B cell (primary cell): Measurements from ENCODE around the gene DNAH3. TPM values are rescaled to one million over a fixed set of nuclear protein-coding genes. Genes with fewer than 3 reads are reported as not detected.

Experiments used
- ATAC-seq: fragments of 200-7000 bp; cut with Tn5 transposase; one replicate; pipeline ENCODE4 v1.10.0; 2021; ENCODE audit warnings: low read depth, mild to moderate bottlenecking, moderate number of reproducible peaks, moderate library complexity
- CTCF ChIA-PET: fragments of 350-600 bp; sonication (Branson Sonifier 250); formaldehyde crosslinking; loops from one replicate; lab custom pipeline; 2021; ENCODE audit warnings: antibody characterized with exemption, inconsistent platforms; lab: Charles Lee
- POLR2A ChIA-PET: fragments of 350-600 bp; sonication (Branson Sonifier 250); formaldehyde crosslinking; loops from one replicate; lab custom pipeline; 2021; ENCODE audit warnings: antibody characterized with exemption; lab: Charles Lee
- DNase-seq: peaks from one replicate; pipeline ENCODE4 v3.0.0; 2013
- H2AFZ ChIP-seq: 2 replicates; pipeline ENCODE4 v1.6.1; 2012; ENCODE audit warnings: mild to moderate bottlenecking, low read depth, low read length; ENCODE audit not compliant: insufficient read depth, poor library complexity, severe bottlenecking
- H3K27ac ChIP-seq, 2 donors: 1 replicate in 1 of 2; 2 replicates in 1 of 2; pipeline ENCODE4 v1.5.1; 2012 to 2013; ENCODE audit warnings: low read length in 2 of 2, mild to moderate bottlenecking in 2 of 2, moderate library complexity in 1 of 2
- H3K27me3 ChIP-seq, 4 experiments: fragments of 200-600 bp in 1 of 4; sonication (generic) in 1 of 4; replicated peaks in 1 of 4; 1 replicate in 2 of 4; 2 replicates in 2 of 4; pipeline versions ENCODE4 v1.6.1 to v1.7.0; 2013 to 2016; ENCODE audit warnings: low read length in 3 of 4, mild to moderate bottlenecking in 2 of 4, mixed read lengths in 1 of 4, moderate library complexity in 1 of 4; ENCODE audit not compliant: insufficient read depth in 4 of 4, control insufficient read depth in 3 of 4; ENCODE audit errors: control extremely low read depth in 1 of 4
- H3K36me3 ChIP-seq, 2 experiments: replicated peaks in 1 of 2; 1 replicate in 1 of 2; 2 replicates in 1 of 2; pipeline versions ENCODE4 v1.6.1 to v1.7.1; 2013; ENCODE audit warnings: low read length in 1 of 2; ENCODE audit not compliant: insufficient read depth in 2 of 2, control insufficient read depth in 1 of 2; ENCODE audit errors: control extremely low read depth in 1 of 2, extremely low read depth in 1 of 2
- H3K4me1 ChIP-seq, 2 donors: fragments of 200-600 bp in 1 of 2; sonication (generic) in 1 of 2; 1 replicate in 1 of 2; 2 replicates in 1 of 2; pipeline versions ENCODE4 v1.5.1 to v1.6.1; 2013 to 2017; ENCODE audit warnings: low read length in 2 of 2; ENCODE audit not compliant: control insufficient read depth in 2 of 2, insufficient read depth in 2 of 2
- H3K4me2 ChIP-seq: replicated peaks from 2 replicates; pipeline ENCODE3; 2012; ENCODE audit warnings: mild to moderate bottlenecking, low read depth, low read length; ENCODE audit not compliant: poor library complexity, severe bottlenecking
- H3K4me3 ChIP-seq, 5 experiments: fragments of 200-600 bp in 1 of 5; sonication (generic) in 1 of 5; 1 replicate in 3 of 5; 2 replicates in 2 of 5; pipeline versions ENCODE4 v1.5.1 to v1.7.0; 2011 to 2016; ENCODE audit warnings: low read length in 4 of 5, mild to moderate bottlenecking in 4 of 5, low read depth in 2 of 5, control low read depth in 1 of 5, moderate library complexity in 1 of 5; ENCODE audit not compliant: insufficient read depth in 1 of 5; ENCODE audit errors: control extremely low read depth in 1 of 5, extremely low read depth in 1 of 5
- H3K79me2 ChIP-seq: fragments of 200-600 bp; sonication (generic); one replicate; pipeline ENCODE4 v1.6.0; 2016; ENCODE audit warnings: low read length; ENCODE audit not compliant: control insufficient read depth, insufficient read depth
- H3K9ac ChIP-seq: fragments of 200-600 bp; sonication (generic); 2 replicates; pipeline ENCODE4 v1.6.1; 2017; ENCODE audit warnings: mild to moderate bottlenecking, low read length, moderate library complexity
- H3K9me3 ChIP-seq, 3 donors: one replicate each; pipeline versions ENCODE4 v1.6.1 to v1.7.1; 2013; ENCODE audit warnings: low read length in 2 of 3; ENCODE audit not compliant: control insufficient read depth in 2 of 3, insufficient read depth in 1 of 3; ENCODE audit errors: control extremely low read depth in 1 of 3
- H4K20me1 ChIP-seq: 2 replicates; pipeline ENCODE4 v1.6.0; 2012; ENCODE audit warnings: mild to moderate bottlenecking, low read length; ENCODE audit not compliant: insufficient read depth, control insufficient read depth, poor library complexity, severe bottlenecking
- H3K27ac Mint-ChIP-seq: one replicate; pipeline ENCODE4 v1.8.0; 2021; ENCODE audit warnings: mixed read lengths
- H3K27me3 Mint-ChIP-seq: one replicate; pipeline ENCODE4 v1.8.0; 2021; ENCODE audit warnings: mixed read lengths
- H3K4me1 Mint-ChIP-seq: one replicate; pipeline ENCODE4 v1.8.0; 2021; ENCODE audit warnings: mixed read lengths
- H3K4me3 Mint-ChIP-seq: one replicate; pipeline ENCODE4 v1.8.0; 2021; ENCODE audit warnings: mixed read lengths
- H3K9me3 Mint-ChIP-seq: one replicate; pipeline ENCODE4 v1.8.0; 2022; ENCODE audit warnings: mixed read lengths; ENCODE audit not compliant: insufficient read depth
- EZH2 ChIP-seq: IDR thresholded peaks from 2 replicates; pipeline ENCODE4 v1.6.1; 2012; ENCODE audit warnings: borderline replicate concordance, low read depth, mild to moderate bottlenecking, moderate library complexity, low read length; ENCODE audit not compliant: insufficient read depth, poor library complexity, severe bottlenecking
- WGBS: methylation state at CpG from one replicate; pipeline ENCODE4 v1.1.5; 2013; ENCODE audit warnings: missing lambda C conversion rate; ENCODE audit not compliant: insufficient coverage; 5-methylcytosine and 5-hydroxymethylcytosine counted together
- intact Hi-C: fragments of 100-400 bp; cut with micrococcal nuclease; formaldehyde crosslinking; loops from one replicate; pipeline ENCODE4 v1.10.0; 2022
- polyA plus RNA-seq: library from polyadenylated mRNA; depleted of rRNA; stranded (reverse); fragments of >200 nt; gene quantifications from 2 replicates; pipeline ENCODE4 v1.2.3, GENCODE V29; 2012
- total RNA-seq, 2 donors: library from RNA; stranded (reverse); fragments of 120-200 nt in 1 of 2; gene quantifications; 1 replicate in 1 of 2; 2 replicates in 1 of 2; pipeline versions ENCODE4 v1.2.3 to v1.2.4, GENCODE V29; 2013 to 2022
- TF ChIP-seq, protein P1 (sequence below): fragments of 200-600 bp; IDR thresholded peaks from one replicate; pipeline ENCODE4 v1.8.0; 2022; ENCODE audit warnings: antibody characterized with exemption, mild to moderate bottlenecking

Gene DNAH3
- total and polyA plus RNA-seq, 2 donors (not counting 1 experiment from before 2014, with no cell fraction given) = not detected

- Histone ChIP-seq H2AFZ (no peak overlapping the region), H4K20me1 (no peaks in the 10 kb centered on the region), H3K36me3 (no peaks in the 10 kb centered on the region), H3K79me2 (no peaks in the 10 kb centered on the region), H3K27ac (no peak overlapping the region), H3K9me3 (no peaks in the 10 kb centered on the region), H3K9ac (no peak overlapping the region), H3K4me3 (no peak overlapping the region), H3K4me1 (no peaks in the 10 kb centered on the region), H3K4me2 (no peak overlapping the region), H3K27me3 (no peaks in the 10 kb centered on the region)
- TF ChIP-seq, protein P1, sequence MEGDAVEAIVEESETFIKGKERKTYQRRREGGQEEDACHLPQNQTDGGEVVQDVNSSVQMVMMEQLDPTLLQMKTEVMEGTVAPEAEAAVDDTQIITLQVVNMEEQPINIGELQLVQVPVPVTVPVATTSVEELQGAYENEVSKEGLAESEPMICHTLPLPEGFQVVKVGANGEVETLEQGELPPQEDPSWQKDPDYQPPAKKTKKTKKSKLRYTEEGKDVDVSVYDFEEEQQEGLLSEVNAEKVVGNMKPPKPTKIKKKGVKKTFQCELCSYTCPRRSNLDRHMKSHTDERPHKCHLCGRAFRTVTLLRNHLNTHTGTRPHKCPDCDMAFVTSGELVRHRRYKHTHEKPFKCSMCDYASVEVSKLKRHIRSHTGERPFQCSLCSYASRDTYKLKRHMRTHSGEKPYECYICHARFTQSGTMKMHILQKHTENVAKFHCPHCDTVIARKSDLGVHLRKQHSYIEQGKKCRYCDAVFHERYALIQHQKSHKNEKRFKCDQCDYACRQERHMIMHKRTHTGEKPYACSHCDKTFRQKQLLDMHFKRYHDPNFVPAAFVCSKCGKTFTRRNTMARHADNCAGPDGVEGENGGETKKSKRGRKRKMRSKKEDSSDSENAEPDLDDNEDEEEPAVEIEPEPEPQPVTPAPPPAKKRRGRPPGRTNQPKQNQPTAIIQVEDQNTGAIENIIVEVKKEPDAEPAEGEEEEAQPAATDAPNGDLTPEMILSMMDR = no peak
- no peak for TF ChIP-seq EZH2
- ATAC-seq = no peak
- H3K9me3 Mint-ChIP-seq = no peaks in the 10 kb centered on the region
- peaks cover 3% of the 10 kb centered on the region for H3K27me3 Mint-ChIP-seq
- no peak overlapping the region for H3K27ac Mint-ChIP-seq
- whole genome bisulfite sequencing = no CpG with 5 or more reads among the region's 1 CpG
- ChIA-PET CTCF (no interaction called here), POLR2A (no interaction called here)
- no peak overlapping the region for H3K4me3 Mint-ChIP-seq
- no peak for DNase-seq
- intact Hi-C loops = no loop called here
- H3K4me1 Mint-ChIP-seq = no peaks in the 10 kb centered on the region
Measured at GRCh38 chr16:21072976-21073375, 77.7 kb downstream of the DNAH3 start.

DNA sequence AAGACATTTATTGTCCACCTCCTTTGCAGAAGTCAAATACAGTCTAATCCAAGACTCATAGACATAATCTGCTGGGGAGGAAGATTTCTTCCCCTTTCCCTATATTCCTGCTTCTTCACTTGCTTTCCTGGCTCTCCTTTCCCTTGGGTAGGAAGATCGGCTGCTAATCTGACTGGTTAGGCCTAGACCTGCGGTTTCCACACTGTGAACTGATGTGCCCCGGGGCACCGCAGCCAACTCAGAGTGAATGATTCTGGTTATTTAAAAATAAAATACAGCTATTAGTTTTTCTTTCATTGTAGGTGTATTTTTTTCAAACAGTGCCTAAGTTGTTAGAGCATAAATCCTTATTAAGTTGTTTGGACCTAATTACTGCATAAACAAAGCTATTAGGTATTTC is 78.9 kb downstream of the DNAH3 start:
- WGBS = no CpG with 5 or more reads among the region's 4 CpGs
- H3K4me1 Mint-ChIP-seq = no peaks in the 10 kb centered on the region

More for the DNA sequence above, 78.9 kb downstream of the DNAH3 start:
- ATAC-seq (no peak), DNase-seq (no peak)
- Mint-ChIP-seq H3K27ac (no peak overlapping the region), H3K9me3 (no peaks in the 10 kb centered on the region), H3K4me3 (no peak overlapping the region), H3K27me3 (peaks cover 8% of the 10 kb centered on the region)
- Histone ChIP-seq H3K4me2 (no peak overlapping the region), H3K27ac (no peak overlapping the region), H2AFZ (no peak overlapping the region), H3K79me2 (no peaks in the 10 kb centered on the region), H3K4me1 (no peaks in the 10 kb centered on the region), H3K9ac (no peak overlapping the region), H3K9me3 (no peaks in the 10 kb centered on the region), H3K36me3 (no peaks in the 10 kb centered on the region), H4K20me1 (no peaks in the 10 kb centered on the region), H3K27me3 (no peaks in the 10 kb centered on the region), H3K4me3 (no peak overlapping the region)
- POLR2A ChIA-PET = no interaction called here
- CTCF ChIA-PET = no interaction called here
- TF ChIP-seq, protein P1 = no peak
- TF ChIP-seq EZH2 = no peak
- intact Hi-C loops = no loop called here
